ENCODE results near the gene BCLAF1.

Gene BCLAF1

DNA sequence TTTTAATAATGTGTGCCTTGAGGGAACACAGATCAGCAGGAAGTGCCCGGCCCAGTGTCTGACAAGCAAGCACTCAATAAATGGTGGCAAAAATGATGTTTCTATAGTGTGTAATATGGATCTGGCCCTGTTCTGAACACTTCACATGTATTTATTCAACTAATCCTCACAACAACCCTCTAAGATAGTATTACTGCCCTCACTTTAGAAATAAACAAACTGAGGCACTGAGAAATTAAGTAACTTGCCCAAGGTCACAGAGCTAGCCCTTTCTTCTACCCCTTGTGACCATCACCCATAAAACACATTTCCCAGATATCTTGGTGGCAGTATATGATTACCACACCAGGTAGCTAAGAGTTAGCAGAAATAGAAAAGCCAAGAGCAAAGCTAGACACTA is 26.7 kb downstream of the BCLAF1 start:
- no peak overlapping the region for H3K27ac ChIP-seq (ENCODE audit: low read length)
- H3K9me3 ChIP-seq (replicated peaks; ENCODE audit: insufficient read depth, low read length) = no peaks in the 10 kb centered on the region
- peaks cover 20% of the 10 kb centered on the region; the same call in 1 of the 2 replicates for H4K20me1 ChIP-seq (ENCODE audit: insufficient read depth, low read length)
- no peak overlapping the region for H3K9ac ChIP-seq (ENCODE audit: low read length)
- H3K36me3 ChIP-seq (replicated peaks; ENCODE audit: insufficient read depth, low read length) = peaks cover 25% of the 10 kb centered on the region
- no peak overlapping the region for H2AFZ ChIP-seq (ENCODE audit: low read length)
- H3K4me2 ChIP-seq (ENCODE audit: low read depth, low read length) = no peak overlapping the region
- no peaks in the 10 kb centered on the region for H3F3A ChIP-seq (ENCODE audit: insufficient read depth, low read length)
- TF ChIP-seq EZH2 (optimal IDR thresholded peaks at IDR 0.05; ENCODE audit: low read depth, low read length) (no peak), EZH2phosphoT487 (IDR thresholded peaks at IDR 0.05; ENCODE audit: low read length) (no peak)
- TF ChIP-seq, protein P1, sequence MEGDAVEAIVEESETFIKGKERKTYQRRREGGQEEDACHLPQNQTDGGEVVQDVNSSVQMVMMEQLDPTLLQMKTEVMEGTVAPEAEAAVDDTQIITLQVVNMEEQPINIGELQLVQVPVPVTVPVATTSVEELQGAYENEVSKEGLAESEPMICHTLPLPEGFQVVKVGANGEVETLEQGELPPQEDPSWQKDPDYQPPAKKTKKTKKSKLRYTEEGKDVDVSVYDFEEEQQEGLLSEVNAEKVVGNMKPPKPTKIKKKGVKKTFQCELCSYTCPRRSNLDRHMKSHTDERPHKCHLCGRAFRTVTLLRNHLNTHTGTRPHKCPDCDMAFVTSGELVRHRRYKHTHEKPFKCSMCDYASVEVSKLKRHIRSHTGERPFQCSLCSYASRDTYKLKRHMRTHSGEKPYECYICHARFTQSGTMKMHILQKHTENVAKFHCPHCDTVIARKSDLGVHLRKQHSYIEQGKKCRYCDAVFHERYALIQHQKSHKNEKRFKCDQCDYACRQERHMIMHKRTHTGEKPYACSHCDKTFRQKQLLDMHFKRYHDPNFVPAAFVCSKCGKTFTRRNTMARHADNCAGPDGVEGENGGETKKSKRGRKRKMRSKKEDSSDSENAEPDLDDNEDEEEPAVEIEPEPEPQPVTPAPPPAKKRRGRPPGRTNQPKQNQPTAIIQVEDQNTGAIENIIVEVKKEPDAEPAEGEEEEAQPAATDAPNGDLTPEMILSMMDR (IDR thresholded peaks at IDR 0.05; ENCODE audit: low read length) = no peak
- H3K4me1 ChIP-seq (ENCODE audit: low read length) = no peaks in the 10 kb centered on the region
- peaks cover 68% of the 10 kb centered on the region for H3K79me2 ChIP-seq (ENCODE audit: low read length)
- H3K27me3 ChIP-seq (replicated peaks; ENCODE audit: insufficient read depth, low read length) = no peaks in the 10 kb centered on the region
- no peak overlapping the region for H3K4me3 ChIP-seq (ENCODE audit: low read length)
- DNase-seq = no peak
- H3K9me2 ChIP-seq (replicated peaks; ENCODE audit: insufficient read depth, low read length) = no peaks in the 10 kb centered on the region

DNA sequence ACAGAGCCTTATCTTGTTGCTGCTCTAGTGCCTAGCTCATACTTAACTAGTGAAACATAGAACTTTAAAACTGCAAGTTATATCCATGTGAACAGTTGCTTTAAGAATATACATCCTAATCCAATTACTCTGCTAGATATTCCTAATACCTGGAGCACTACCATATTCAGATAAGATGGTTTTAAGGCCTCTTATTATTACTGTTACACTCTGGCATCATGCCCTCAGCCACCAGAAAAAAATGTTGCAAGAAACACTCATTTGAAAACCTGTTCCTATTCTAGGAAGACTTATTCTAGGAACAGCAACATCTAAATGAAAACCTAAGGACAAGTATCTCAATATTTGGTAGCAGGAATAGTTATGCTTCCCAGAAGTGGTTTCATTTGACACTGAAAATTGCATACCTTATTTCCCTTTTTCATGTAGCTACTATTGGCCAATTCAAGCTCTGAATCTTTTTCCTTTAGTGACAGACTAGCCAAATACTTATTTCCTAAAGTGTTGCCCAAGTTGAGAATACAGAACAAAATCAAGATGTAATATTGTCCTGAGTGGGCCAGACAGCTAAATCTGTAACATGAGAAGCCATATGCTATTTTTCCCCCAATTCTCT is 34.7 kb downstream of the BCLAF1 start:
- H3K4me1 ChIP-seq (ENCODE audit: low read length) = no peaks in the 10 kb centered on the region
- no peak overlapping the region for H3K4me3 ChIP-seq (ENCODE audit: low read length)
- H3K9me3 ChIP-seq (replicated peaks; ENCODE audit: insufficient read depth, low read length) = no peaks in the 10 kb centered on the region
- no peak overlapping the region for H2AFZ ChIP-seq (ENCODE audit: low read length)
- no peaks in the 10 kb centered on the region for H3K9me2 ChIP-seq (replicated peaks; ENCODE audit: insufficient read depth, low read length)
- H3K27me3 ChIP-seq (replicated peaks; ENCODE audit: insufficient read depth, low read length) = no peaks in the 10 kb centered on the region
- no peak overlapping the region for H3K9ac ChIP-seq (ENCODE audit: low read length)
- H3K4me2 ChIP-seq (ENCODE audit: low read depth, low read length) = no peak overlapping the region
- TF ChIP-seq EZH2phosphoT487 (IDR thresholded peaks at IDR 0.05; ENCODE audit: low read length) (no peak), EZH2 (optimal IDR thresholded peaks at IDR 0.05; ENCODE audit: low read depth, low read length) (no peak)
- TF ChIP-seq, protein P1 (IDR thresholded peaks at IDR 0.05; ENCODE audit: low read length) = no peak
- no peak for DNase-seq
- 0 out of 2 replicates have a peak, but pooled peaks cover 13% of the 10 kb centered on the region for H3K36me3 ChIP-seq (replicated peaks; ENCODE audit: insufficient read depth, low read length)
- no peak overlapping the region for H3K27ac ChIP-seq (ENCODE audit: low read length)
- peaks cover 1% of the 10 kb centered on the region for H3K79me2 ChIP-seq (ENCODE audit: low read length)
- H4K20me1 ChIP-seq (ENCODE audit: insufficient read depth, low read length) = no peaks in the 10 kb centered on the region
- H3F3A ChIP-seq (ENCODE audit: insufficient read depth, low read length) = peaks cover 17% of the 10 kb centered on the region

DNA sequence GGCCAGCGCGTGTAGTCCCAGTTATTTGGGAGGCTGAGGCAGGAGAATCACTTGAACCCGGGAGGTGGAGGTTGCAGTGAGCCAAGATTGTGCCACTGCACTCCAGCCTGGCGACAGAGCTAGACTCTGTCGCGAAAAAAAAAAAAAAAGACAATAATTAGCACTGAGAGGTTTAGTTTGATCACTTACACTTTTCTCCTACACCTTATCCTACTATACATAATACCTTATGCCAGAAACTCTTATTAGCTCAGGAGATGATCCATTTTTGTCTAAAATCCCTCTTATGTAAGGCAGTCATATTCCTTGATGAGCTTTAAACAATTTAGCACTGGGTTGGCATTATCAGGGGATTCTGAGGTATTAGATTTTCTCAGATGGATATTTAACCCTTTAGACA is 35.9 kb downstream of the BCLAF1 start:
- Histone ChIP-seq H4K20me1 (ENCODE audit: insufficient read depth, low read length) (no peaks in the 10 kb centered on the region), H3K9ac (ENCODE audit: low read length) (no peak overlapping the region), H3K79me2 (ENCODE audit: low read length) (peaks cover 13% of the 10 kb centered on the region), H3K9me3 (replicated peaks; ENCODE audit: insufficient read depth, low read length) (no peaks in the 10 kb centered on the region), H3F3A (ENCODE audit: insufficient read depth, low read length) (peaks cover 17% of the 10 kb centered on the region), H3K27me3 (replicated peaks; ENCODE audit: insufficient read depth, low read length) (no peaks in the 10 kb centered on the region), H3K4me2 (ENCODE audit: low read depth, low read length) (no peak overlapping the region), H3K4me3 (ENCODE audit: low read length) (no peak overlapping the region), H2AFZ (ENCODE audit: low read length) (no peak overlapping the region), H3K27ac (ENCODE audit: low read length) (no peak overlapping the region), H3K36me3 (replicated peaks; ENCODE audit: insufficient read depth, low read length) (0 out of 2 replicates have a peak, but pooled peaks cover 10% of the 10 kb centered on the region), H3K4me1 (ENCODE audit: low read length) (peaks cover 5% of the 10 kb centered on the region; the same call in 1 of the 2 replicates), H3K9me2 (replicated peaks; ENCODE audit: insufficient read depth, low read length) (no peaks in the 10 kb centered on the region)
- TF ChIP-seq EZH2phosphoT487 (IDR thresholded peaks at IDR 0.05; ENCODE audit: low read length) (no peak), EZH2 (optimal IDR thresholded peaks at IDR 0.05; ENCODE audit: low read depth, low read length) (no peak)
- TF ChIP-seq, protein P1 (IDR thresholded peaks at IDR 0.05; ENCODE audit: low read length) = no peak
- DNase-seq = no peak

Data from MM.1S (cell line).